Smooth muscle cell (in vitro differentiated cells): ENCODE data around the gene NCF2. TPM values are rescaled to one million over a fixed set of nuclear protein-coding genes. Genes with fewer than 3 reads are reported as not detected.

Experiments
- DNase-seq: peaks from one replicate; lab custom pipeline; 2025; ENCODE audit not compliant: unreplicated experiment; lab: John Stamatoyannopoulos, UW
- H2AFZ ChIP-seq: fragments of 200-600 bp; sonication (generic); 2 replicates; pipeline ENCODE4 v1.6.0; 2016; ENCODE audit warnings: antibody characterized with exemption, low read depth, mild to moderate bottlenecking
- H3F3A ChIP-seq: fragments of 200-600 bp; sonication (generic); 2 replicates; pipeline ENCODE4 v1.6.0; 2017; ENCODE audit warnings: antibody characterized with exemption, low read depth
- H3K27ac ChIP-seq: fragments of 200-600 bp; sonication (generic); 2 replicates; pipeline ENCODE4 v1.5.1; 2016; ENCODE audit warnings: low read depth, mild to moderate bottlenecking
- H3K27me3 ChIP-seq: fragments of 200-600 bp; sonication (generic); 2 replicates; pipeline ENCODE4 v1.6.1; 2016; ENCODE audit warnings: low read depth, mild to moderate bottlenecking
- H3K36me3 ChIP-seq: fragments of 200-600 bp; sonication (generic); 2 replicates; pipeline ENCODE4 v1.5.1; 2016; ENCODE audit warnings: low read depth
- H3K4me1 ChIP-seq: fragments of 200-600 bp; sonication (generic); 2 replicates; pipeline ENCODE4 v1.5.1; 2016; ENCODE audit warnings: low read depth
- H3K4me2 ChIP-seq: fragments of 200-600 bp; sonication (generic); 2 replicates; pipeline ENCODE4 v1.6.0; 2016; ENCODE audit warnings: mild to moderate bottlenecking
- H3K4me3 ChIP-seq: fragments of 200-600 bp; sonication (generic); 2 replicates; pipeline ENCODE4 v1.5.1; 2016; ENCODE audit warnings: mild to moderate bottlenecking
- H3K79me2 ChIP-seq: fragments of 200-600 bp; sonication (generic); 2 replicates; pipeline ENCODE4 v1.6.0; 2016; ENCODE audit warnings: low read depth, mild to moderate bottlenecking
- H3K9ac ChIP-seq: fragments of 200-600 bp; sonication (generic); 2 replicates; pipeline ENCODE4 v1.6.0; 2016; ENCODE audit warnings: low read depth
- H3K9me3 ChIP-seq: fragments of 200-600 bp; sonication (generic); replicated peaks from 2 replicates; pipeline ENCODE4 v1.5.1; 2016; ENCODE audit warnings: low read depth
- H4K20me1 ChIP-seq: fragments of 200-600 bp; sonication (generic); 2 replicates; pipeline ENCODE4 v1.6.0; 2016; ENCODE audit warnings: low read depth
- WGBS: methylation state at CpG from one replicate; pipeline ENCODE4 v1.1.7; 2016; ENCODE audit warnings: low lambda C conversion rate; 5-methylcytosine and 5-hydroxymethylcytosine counted together
- polyA plus RNA-seq: library from polyadenylated mRNA; unstranded; fragments of >200 nt; fragmentation: Nextera tagmentation; extraction: Ambion mirVana; gene quantifications from 2 replicates; pipeline ENCODE4 v1.2.1, GENCODE V29; 2016
- total RNA-seq: library from RNA; depleted of rRNA; stranded (reverse); fragments of >200 nt; gene quantifications from 2 replicates; pipeline ENCODE4 v1.2.3, GENCODE V29; 2014
- TF ChIP-seq, protein P1 (sequence below): fragments of 200-600 bp; sonication (generic); IDR thresholded peaks from 2 replicates; pipeline ENCODE4 v1.5.1; 2017; ENCODE audit warnings: borderline replicate concordance, mild to moderate bottlenecking, antibody characterized with exemption; ENCODE audit not compliant: insufficient read depth, poor library complexity, severe bottlenecking

The NCF2 gene
- total and polyA plus RNA-seq, 2 experiments from 2014 or later = 0.65 to 1.7 TPM

GRCh38 chr1:183568176-183569021 lies 21.9 kb downstream of the NCF2 start:
- WGBS = 81% methylated on average over 12 of the region's 12 CpGs
- no peak for DNase-seq

GRCh38 chr1:183567584-183567983 lies 22.7 kb downstream of the NCF2 start:
- Histone ChIP-seq H4K20me1 (no peaks in the 10 kb centered on the region), H3K27ac (no peak overlapping the region), H3K79me2 (no peaks in the 10 kb centered on the region), H3F3A (no peaks in the 10 kb centered on the region), H2AFZ (no peak overlapping the region), H3K4me1 (no peaks in the 10 kb centered on the region), H3K9ac (no peak overlapping the region), H3K9me3 (no peaks in the 10 kb centered on the region), H3K27me3 (no peaks in the 10 kb centered on the region), H3K4me2 (no peak overlapping the region), H3K4me3 (no peak overlapping the region), H3K36me3 (no peaks in the 10 kb centered on the region)
- no peak for DNase-seq
- TF ChIP-seq, protein P1, sequence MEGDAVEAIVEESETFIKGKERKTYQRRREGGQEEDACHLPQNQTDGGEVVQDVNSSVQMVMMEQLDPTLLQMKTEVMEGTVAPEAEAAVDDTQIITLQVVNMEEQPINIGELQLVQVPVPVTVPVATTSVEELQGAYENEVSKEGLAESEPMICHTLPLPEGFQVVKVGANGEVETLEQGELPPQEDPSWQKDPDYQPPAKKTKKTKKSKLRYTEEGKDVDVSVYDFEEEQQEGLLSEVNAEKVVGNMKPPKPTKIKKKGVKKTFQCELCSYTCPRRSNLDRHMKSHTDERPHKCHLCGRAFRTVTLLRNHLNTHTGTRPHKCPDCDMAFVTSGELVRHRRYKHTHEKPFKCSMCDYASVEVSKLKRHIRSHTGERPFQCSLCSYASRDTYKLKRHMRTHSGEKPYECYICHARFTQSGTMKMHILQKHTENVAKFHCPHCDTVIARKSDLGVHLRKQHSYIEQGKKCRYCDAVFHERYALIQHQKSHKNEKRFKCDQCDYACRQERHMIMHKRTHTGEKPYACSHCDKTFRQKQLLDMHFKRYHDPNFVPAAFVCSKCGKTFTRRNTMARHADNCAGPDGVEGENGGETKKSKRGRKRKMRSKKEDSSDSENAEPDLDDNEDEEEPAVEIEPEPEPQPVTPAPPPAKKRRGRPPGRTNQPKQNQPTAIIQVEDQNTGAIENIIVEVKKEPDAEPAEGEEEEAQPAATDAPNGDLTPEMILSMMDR = no peak
- WGBS = 90% methylated on average over 5 of the region's 5 CpGs

More at GRCh38 chr1:183568176-183569021, 21.9 kb downstream of the NCF2 start:
- Histone ChIP-seq H3K4me1 (no peaks in the 10 kb centered on the region), H3K4me3 (no peak overlapping the region), H3K4me2 (peak overlapping the region; percentile 34), H3K79me2 (no peaks in the 10 kb centered on the region), H3K9ac (peak overlapping the region; percentile 16), H3K36me3 (no peaks in the 10 kb centered on the region), H3K9me3 (no peaks in the 10 kb centered on the region), H3K27me3 (no peaks in the 10 kb centered on the region), H4K20me1 (no peaks in the 10 kb centered on the region), H3F3A (no peaks in the 10 kb centered on the region), H2AFZ (no peak overlapping the region), H3K27ac (peak overlapping the region; percentile 85)
- TF ChIP-seq, protein P1 = no peak

GRCh38 chr1:183566026-183566425 lies 24.2 kb downstream of the NCF2 start:
- Histone ChIP-seq H3K4me2 (no peak overlapping the region), H3K4me3 (no peak overlapping the region), H3K9ac (no peak overlapping the region), H3K4me1 (no peaks in the 10 kb centered on the region), H3F3A (no peaks in the 10 kb centered on the region), H3K27me3 (no peaks in the 10 kb centered on the region), H3K27ac (no peak overlapping the region), H3K36me3 (no peaks in the 10 kb centered on the region), H2AFZ (no peak overlapping the region), H3K9me3 (no peaks in the 10 kb centered on the region), H3K79me2 (no peaks in the 10 kb centered on the region), H4K20me1 (no peaks in the 10 kb centered on the region)
- whole genome bisulfite sequencing = 100% methylated on average over 2 of the region's 2 CpGs
- DNase-seq = no peak
- TF ChIP-seq, protein P1 = no peak
